Fibroblast of skin of back (primary cell): ENCODE results near the gene KLHL26.
A peak's percentile ranks its signal among the peaks of the same experiment; 100 is the strongest.

Experiments used
- DNase-seq: peaks from one replicate; pipeline ENCODE4 v3.0.0-alpha.2; 2013

KLHL26 gene

DNA sequence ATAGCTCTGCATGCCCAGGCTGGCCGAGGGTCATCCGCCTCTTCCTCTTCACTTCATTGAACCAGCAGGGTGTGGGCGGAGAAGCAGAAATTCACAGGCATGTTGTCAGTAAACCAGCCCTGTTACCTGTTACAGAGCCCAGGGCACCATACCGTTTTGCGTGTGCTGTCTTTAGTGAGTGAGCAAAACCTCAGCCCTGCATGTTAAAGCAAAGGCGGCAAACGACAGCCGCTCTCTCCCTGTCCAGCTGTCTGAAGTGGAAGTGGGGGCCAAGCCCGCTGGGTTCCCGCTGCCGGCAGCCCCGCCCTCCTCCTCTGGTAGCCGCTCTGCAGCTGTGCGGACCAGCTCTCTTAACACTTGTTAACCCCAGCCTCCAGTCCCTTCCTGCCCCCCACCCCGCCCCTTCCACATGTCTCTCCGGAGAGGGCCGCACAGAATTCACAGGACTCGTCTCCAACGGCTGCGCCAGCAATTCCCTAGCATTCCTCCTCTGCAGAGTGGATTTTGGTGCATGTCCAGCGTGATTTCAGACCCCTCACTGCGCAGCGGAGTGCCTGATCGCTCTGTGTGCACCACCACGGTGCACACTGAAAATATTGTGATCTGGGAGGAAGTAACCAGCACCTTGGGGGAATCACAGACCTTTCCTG is 12.7 kb downstream of the KLHL26 start:
- DNase-seq, result no peak

DNA sequence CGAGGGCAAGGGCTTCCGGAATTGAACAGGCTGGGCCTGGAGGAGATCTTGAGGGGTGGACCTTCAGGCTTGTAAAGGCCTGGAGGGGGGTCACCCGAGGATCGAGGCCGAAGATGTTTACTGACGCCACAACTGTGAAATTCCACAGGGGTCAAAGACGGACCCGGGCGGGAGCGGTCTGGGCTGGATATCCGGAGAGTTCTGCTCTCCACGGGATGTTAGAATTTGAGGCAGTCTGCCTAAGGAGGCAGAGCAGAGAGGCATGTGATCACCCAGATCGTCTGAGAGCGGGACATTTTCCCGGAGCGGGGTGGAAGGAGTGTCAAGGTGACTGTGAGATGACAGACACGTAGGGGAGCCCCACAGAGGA is 13.2 kb downstream of the KLHL26 start:
- DNase-seq, result no peak

DNA sequence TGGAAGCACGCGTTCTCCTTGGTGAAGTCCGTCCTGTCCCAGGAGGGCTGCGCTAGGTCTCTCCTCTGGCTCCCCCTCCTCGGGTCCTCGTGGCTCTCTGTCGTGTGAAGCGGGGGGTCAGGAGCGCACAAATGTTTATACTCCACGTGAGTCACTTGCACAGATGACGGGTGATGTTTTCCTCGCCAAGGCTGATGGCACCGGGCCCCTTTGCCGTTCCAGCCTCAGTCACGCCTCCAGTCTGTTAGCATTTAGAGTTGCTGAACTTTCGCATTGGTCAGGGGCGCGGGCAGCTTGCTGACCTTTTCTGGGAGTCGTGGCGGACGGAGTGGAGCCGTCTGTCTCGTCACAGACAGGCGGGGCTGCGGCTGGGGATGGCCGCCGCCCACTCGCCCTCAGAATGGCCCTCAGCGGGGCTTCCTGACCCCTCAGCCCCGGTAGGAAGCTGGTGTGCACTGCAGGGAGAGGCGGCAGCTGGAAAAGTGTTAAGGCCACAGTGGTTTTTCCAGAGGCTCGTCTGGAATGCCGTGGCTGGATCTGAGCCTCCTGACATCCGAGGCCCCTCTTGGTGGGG is 13.7 kb downstream of the KLHL26 start:
- peak; percentile 35 for DNase-seq

DNA sequence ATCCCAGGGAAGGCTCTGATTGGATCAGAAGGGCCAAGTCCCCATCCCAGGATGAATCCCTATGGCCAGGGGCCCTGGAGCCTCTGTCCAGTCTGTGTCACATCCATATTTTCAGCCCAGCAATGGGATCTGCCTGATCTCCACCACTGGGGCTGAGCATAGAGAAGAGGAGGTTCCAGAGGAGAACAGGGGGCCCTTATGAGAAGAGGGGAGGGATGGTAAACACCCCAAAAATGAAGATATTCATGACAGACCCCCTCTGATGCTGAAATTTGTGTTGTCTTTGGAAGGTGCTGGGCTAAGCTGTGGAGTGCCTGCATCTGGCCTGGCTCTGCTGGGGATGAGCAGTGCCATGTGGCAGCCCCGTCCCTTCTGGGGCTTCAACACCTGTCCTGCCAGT is 14.5 kb downstream of the KLHL26 start:
- DNase-seq, result no peak

- DNase-seq, result no peak
Measured at GRCh38 chr19:18651733-18652132, 14.9 kb downstream of the KLHL26 start.

DNA sequence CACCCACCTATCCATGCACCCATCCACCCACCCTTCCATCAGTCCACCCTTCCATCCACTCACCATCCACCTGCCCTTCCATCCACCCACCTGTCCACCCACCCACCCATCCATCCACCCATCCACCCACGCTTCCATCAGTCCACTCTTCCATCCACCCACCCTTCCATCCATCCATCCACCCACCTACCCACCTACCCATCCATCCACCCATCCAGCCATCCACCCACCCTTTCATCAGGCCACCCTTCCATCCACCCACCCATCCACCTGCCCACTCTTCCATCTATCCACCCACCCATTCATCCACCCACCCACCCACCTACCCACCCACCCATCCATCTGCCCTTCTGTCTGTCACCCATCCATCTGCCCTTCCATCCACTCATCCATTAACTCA is 17.0 kb downstream of the KLHL26 start:
- DNase-seq, result no peak

DNA sequence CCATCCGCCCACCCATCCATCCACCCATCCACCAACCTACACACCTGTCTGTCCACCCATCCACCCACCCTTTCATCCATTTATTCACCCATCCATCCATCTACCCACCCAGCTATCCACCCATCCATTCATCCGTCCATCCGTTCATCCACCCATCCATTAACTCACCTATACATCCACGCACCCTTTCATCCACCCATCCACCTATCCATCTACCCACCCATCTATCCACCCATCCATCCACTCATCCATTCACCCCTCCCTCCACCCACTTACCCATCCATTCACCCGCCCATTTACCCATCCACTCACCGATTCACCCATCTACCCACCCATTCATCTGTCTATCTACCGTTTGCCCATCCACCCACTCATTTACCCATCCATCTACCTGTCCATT is 17.6 kb downstream of the KLHL26 start:
- DNase-seq, result no peak

- no peak for DNase-seq
Measured at GRCh38 chr19:18655173-18655844, 18.5 kb downstream of the KLHL26 start.

DNA sequence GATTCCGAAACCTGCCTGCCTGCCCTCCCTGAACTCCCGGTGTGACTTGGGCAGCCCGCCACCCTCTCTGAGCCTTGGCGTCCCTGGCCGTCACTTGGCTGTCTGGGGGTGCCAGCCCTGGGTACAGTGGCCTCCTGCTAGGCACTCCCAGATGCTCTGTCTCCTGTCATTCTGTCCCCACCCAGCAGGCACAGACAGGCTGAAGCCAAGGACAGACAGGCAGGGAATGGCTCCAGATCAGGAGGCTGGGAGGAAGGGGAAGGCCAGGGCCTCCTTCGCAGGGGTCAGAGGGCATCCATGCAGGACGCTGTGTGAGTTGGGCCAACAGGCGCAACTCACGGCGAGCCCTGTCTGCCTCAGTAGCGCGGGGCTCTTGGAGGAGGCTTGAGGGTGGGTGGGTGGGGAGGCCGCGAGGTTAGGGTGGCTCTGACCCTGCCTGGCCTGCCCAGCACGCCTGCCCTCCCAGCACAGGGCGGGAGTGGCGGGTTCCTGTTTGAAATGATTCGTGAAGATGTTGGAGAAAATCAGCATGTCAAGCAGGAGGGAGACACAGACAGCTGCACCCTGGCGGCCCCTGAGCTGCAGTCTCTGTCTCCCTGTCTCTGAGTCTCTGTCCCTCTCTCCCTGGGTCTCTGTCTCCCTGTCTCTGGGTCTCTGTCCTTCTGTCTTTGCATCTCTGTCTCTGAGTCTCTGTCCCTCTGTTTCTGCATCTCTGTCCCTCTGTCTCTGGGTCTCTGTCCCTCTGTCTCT is 19.7 kb downstream of the KLHL26 start:
- no peak for DNase-seq

- no peak for DNase-seq
Measured at GRCh38 chr19:18657590-18658365, 20.9 kb downstream of the KLHL26 start.

GRCh38 chr19:18658366-18658855 is 21.6 kb downstream of the KLHL26 start:
- no peak for DNase-seq

DNA sequence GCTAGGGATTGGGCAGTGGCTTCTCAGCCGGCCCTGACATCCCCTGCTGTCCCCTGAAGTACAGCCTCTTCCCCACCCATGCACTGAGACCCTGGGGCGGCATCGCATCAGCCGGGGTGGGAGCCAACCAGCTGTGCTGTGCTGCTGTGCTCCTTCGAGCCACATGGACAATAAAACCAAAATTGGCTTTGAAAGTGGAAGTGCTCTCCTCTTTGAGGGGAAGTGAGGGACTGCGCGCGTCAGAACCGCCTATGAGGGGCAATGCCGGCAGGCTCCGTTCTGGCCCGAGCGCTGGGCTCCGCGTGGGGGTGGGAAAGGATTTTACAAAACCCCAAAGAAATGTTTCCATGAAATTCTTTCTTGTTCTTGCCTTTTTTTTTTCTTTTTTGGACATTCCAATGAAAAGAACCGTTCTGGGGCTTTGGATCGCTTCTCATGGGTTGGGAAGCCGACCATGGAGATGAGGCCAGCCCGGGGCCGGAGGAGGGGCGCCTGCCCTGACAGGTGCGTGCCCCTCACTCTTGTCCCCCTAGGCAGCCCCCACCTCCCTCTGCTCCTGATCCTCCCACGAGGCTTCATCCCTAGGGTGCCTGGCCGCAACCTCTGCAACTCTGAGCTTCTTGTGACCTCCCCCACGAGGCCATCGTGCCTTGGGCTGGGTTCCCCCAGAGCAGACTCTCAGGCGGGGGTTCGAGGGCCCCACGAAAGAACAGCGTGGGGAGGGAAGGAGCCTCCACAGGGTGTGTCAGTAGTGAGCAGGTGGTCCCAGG is 22.6 kb downstream of the KLHL26 start:
- no peak for DNase-seq

GRCh38 chr19:18660051-18660910 is 23.5 kb downstream of the KLHL26 start:
- no peak for DNase-seq

DNA sequence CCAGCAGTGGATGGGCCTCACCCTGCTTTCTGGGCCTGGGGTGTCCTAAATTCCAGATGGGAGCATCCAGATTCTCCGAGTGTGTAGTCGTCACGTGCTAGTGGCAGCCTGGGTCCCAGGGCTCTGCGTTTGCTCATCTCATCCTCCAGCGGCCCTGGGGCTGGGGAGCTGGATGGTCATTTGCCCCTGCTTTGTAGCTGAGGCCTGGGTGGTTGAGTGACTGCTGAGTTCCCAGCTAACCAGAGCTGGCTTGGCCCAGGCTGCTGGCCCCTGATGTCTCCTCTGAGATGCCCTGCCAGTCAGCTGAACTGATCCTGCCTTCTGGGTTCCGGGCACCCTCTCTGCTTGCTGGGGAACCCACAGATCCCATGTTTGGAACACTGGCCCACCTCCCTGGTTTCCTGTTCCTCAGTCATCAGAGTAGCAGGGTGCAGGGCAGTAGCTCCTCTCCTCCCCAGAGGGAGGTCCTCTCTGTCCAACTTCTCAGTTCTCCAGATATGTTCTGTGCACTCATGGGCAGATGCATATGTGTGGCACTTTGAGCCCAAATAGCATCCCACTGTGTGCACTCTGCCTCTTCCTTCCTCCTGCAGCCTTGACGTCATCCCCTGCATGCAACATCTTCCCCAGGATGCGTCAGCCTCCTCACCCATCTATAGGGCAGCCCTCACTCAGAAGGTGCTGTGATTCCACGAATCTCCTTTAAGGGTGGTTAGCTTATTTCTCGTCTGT is 24.3 kb downstream of the KLHL26 start:
- DNase-seq, result no peak

DNA sequence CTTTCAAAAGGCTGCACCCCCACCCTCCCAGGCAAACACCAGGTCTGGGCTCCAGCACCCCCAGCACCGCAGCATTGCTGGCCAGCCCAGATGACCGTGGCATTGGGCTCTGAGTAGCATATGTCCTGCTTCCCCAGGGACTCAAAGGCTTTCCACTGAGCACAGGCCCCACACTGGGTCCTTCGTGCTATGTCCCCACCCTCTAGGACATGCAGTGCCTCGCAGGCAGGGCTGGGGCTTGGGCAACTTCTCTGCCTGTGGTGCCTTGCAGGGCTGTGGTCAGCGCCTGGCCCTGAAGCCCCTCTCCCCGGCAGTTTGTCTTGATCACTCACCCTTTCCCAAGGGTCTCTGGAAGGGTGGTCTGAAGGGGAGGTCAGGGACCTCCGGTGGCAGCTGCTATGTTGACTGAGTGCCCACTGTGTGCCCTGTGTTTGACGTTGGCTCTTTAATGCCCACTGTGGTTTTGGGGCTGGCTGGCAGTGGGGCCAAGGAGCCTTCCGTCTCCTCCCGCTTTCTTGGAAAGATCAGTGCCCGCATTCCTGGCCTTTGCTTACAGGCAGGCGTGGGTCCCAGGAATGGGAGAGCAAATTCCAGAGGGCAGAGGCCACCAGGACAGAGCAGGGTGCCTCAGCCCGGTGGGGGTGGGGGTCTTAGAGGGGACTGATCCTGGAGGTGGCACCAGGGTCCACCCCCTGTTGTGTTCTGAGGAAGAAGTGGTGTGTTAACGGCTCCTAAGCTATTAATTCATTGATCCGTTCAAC is 26.3 kb downstream of the KLHL26 start:
- no peak for DNase-seq

DNA sequence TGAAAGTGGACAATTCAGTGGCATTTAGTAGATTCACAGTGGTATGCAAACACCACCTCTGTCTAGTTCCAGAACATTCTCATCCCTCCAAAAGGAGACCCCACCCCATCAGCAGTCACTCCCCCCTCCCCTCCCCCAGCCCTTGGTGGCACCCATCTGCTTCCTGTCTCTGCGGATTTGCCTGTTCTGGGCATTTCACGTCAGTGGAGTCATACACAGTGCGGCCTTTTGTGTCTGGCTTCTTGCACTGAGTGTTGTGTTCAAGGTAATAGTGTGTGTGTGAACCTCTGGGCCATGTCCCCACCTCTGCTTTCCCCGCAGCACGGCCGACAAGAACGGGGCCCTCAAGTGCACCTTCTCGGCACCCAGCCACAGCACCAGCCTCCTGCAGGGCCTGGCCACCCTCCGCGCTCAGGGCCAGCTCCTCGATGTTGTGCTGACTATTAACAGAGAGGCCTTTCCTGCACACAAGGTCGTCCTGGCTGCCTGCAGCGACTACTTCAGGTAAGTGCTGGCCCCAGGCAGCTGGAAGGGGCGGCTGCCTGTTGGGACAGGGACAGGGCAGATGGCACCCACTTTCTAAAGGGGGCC is 27.2 kb downstream of the KLHL26 start:
- DNase-seq, result no peak

GRCh38 chr19:18665771-18666202 is 29.0 kb downstream of the KLHL26 start:
- no peak for DNase-seq

GRCh38 chr19:18666317-18666716 is 29.5 kb downstream of the KLHL26 start:
- DNase-seq, result no peak

DNA sequence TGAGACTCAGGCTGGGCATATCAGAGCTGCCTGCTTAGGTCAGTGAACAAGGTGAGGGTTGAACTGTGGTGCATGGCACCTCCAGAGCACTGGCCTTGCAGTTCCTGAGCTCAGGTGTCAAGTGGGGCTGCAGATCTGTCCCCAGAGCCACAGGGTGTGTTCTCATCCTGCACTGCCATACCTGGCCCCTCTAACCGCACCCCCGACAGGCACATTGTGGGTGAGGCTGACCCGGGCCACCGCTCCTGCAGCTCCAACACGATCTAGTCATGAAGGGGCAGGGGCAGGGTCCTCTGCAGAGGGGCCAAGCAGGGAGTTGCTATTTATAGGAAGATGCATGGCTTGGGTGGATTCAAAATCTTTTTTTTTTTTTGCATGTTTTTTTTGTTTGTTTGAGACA is 30.0 kb downstream of the KLHL26 start:
- DNase-seq, result no peak
